ENCODE results near the gene TMEM259. TPM values are rescaled to one million over a fixed set of nuclear protein-coding genes. Genes with fewer than 3 reads are reported as not detected.

The TMEM259 gene
- total RNA-seq, 1 donor: 49.9 TPM

DNA sequence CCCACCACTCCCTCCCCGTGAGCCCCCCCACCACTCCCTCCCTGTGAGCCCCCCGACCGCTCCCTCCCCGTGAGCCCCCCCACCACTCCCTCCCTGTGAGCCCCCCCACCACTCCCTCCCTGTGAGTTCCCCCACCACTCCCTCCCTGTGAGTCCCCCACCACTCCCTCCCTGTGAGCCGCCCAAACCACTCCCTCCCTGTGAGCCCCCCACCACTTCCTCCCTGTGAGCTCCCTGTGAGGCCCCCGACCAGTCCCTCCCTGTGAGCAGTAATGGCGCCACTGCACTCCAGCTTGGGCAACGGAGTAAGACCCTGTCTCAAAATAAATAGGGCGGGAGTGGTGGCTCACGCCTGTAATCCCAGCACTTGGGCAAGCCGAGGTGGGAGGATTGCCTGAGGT lies 28.9 kb upstream of the TMEM259 start:
- TF ChIP-seq, protein P1, sequence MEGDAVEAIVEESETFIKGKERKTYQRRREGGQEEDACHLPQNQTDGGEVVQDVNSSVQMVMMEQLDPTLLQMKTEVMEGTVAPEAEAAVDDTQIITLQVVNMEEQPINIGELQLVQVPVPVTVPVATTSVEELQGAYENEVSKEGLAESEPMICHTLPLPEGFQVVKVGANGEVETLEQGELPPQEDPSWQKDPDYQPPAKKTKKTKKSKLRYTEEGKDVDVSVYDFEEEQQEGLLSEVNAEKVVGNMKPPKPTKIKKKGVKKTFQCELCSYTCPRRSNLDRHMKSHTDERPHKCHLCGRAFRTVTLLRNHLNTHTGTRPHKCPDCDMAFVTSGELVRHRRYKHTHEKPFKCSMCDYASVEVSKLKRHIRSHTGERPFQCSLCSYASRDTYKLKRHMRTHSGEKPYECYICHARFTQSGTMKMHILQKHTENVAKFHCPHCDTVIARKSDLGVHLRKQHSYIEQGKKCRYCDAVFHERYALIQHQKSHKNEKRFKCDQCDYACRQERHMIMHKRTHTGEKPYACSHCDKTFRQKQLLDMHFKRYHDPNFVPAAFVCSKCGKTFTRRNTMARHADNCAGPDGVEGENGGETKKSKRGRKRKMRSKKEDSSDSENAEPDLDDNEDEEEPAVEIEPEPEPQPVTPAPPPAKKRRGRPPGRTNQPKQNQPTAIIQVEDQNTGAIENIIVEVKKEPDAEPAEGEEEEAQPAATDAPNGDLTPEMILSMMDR (IDR thresholded peaks at IDR 0.05; ENCODE audit: insufficient read depth, low read length): no peak
- DNase-seq (ENCODE audit: low read depth): no peak
- H3K4me3 ChIP-seq (ENCODE audit: low read depth, low read length): no peak overlapping the region

DNA sequence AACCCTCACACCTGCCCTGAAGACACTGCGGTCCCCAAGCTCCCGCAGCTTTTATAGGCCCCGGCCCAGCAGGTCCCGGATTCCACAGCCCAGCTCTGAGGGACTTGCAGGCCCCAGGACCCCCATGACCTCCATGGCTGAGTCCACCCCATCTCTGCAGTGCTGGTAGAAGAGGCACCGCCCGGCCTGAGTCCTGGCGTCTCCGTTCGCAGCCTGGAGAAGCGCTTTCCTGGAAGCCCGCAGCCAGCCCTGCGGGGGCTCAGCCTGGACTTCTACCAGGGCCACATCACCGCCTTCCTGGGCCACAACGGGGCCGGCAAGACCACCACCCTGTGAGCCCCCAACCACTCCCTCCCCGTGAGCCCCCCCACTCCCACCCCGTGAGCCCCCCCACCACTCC lies 28.2 kb upstream of the TMEM259 start:
- no peak for DNase-seq (ENCODE audit: low read depth)
- TF ChIP-seq, protein P1 (IDR thresholded peaks at IDR 0.05; ENCODE audit: insufficient read depth, low read length): no peak
- H3K4me3 ChIP-seq (ENCODE audit: low read depth, low read length): no peak overlapping the region

DNA sequence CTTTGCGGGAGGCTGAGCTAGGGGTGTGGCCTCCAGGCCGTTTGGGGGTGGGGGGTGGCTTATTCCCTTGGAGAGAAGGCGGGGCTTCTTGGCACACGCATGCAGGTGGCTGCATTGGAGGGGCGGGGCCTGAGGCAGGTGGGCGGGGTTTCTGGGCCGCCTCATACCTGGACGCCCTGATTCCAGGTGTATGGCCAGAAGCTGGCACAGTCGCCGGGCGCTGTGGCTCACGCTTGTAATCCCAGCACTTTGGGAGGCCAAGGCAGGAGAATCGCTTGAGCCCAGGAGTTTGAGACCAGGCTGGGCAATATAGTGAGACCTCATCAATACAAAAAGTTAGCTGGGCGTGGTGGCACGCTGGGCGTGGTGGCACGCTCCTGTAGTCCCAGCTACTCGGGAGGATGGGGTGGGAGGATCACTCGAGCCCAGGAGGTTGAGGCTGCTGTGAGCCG lies 26.8 kb upstream of the TMEM259 start:
- DNase-seq (ENCODE audit: low read depth): no peak
- H3K4me3 ChIP-seq (ENCODE audit: low read depth, low read length): no peak overlapping the region
- TF ChIP-seq, protein P1 (IDR thresholded peaks at IDR 0.05; ENCODE audit: insufficient read depth, low read length): no peak

DNA sequence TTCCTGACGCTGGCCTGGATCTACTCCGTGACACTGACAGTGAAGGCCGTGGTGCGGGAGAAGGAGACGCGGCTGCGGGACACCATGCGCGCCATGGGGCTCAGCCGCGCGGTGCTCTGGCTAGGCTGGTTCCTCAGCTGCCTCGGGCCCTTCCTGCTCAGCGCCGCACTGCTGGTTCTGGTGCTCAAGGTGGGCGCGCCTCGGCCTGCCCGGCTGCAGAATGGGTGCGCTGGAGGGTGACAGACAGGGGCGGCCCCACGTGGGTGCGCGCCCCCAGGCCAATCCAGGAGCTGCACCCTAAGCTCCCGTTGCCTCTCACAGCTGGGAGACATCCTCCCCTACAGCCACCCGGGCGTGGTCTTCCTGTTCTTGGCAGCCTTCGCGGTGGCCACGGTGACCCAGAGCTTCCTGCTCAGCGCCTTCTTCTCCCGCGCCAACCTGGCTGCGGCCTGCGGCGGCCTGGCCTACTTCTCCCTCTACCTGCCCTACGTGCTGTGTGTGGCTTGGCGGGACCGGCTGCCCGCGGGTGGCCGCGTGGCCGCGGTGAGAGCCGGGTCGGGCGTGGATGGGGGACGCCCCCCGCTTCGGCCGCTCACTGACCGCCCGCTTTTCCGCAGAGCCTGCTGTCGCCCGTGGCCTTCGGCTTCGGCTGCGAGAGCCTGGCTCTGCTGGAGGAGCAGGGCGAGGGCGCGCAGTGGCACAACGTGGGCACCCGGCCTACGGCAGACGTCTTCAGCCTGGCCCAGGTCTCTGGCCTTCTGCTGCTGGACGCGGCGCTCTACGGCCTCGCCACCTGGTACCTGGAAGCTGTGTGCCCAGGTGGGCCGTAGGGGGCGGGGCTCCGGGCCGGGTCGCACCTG lies 26.1 kb upstream of the TMEM259 start:
- TF ChIP-seq, protein P1 (IDR thresholded peaks at IDR 0.05; ENCODE audit: insufficient read depth, low read length): no peak

DNA sequence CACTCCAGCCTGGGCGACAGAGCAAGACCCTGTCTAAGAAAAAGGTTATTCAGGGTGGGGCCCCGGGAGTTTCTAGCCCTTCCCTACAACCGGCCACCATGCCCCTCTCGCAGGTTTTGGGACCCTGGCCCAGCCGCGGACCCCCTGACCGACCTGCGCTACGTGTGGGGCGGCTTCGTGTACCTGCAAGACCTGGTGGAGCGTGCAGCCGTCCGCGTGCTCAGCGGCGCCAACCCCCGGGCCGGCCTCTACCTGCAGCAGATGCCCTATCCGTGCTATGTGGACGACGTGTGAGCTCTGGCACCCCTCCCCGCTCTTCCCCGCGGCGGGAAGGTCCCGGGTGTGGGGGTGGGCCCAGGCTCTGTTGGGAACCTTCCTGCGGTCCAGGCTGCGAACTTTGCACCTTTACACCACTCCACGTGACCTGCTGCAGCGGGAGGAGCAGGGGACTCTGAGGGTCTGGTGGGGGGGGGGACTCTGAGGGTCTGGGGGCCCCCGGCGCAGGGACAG lies 25.2 kb upstream of the TMEM259 start:
- no peak overlapping the region for H3K4me3 ChIP-seq (ENCODE audit: low read depth, low read length)
- no peak for DNase-seq (ENCODE audit: low read depth)

More for the DNA sequence above, 26.1 kb upstream of the TMEM259 start:
- H3K4me3 ChIP-seq (ENCODE audit: low read depth, low read length): no peak overlapping the region
- no peak for DNase-seq (ENCODE audit: low read depth)

DNA sequence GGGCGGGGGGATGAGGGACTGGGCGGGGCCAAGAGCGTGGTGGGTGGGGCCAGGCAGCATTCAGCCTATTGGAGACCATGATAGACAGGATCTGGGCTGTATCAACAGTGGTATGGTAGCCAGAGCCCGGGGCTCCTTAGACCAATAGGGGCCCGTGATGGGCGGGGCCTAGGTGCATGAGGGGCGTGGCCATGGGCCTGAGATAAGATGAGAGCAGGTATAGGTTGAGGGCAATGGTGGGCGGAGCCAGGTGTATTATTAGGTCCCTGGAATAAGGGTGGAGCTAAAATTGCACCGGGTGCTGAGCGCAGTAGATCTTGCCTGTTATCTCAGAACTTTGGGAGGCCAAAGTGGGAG lies 24.3 kb upstream of the TMEM259 start:
- TF ChIP-seq, protein P1 (IDR thresholded peaks at IDR 0.05; ENCODE audit: insufficient read depth, low read length): no peak
- DNase-seq (ENCODE audit: low read depth): no peak

More for the DNA sequence above, 25.2 kb upstream of the TMEM259 start:
- TF ChIP-seq, protein P1 (IDR thresholded peaks at IDR 0.05; ENCODE audit: insufficient read depth, low read length): no peak

More for the DNA sequence above, 24.3 kb upstream of the TMEM259 start:
- H3K4me3 ChIP-seq (ENCODE audit: low read depth, low read length): no peak overlapping the region

All from fibroblast of the aortic adventitia (primary cell).